HG02571 (cell line): ENCODE results near the gene CDH12.
"Not testable (repeated sequence)": the region's sequence is repeated elsewhere in the genome, so short reads cannot be mapped to it uniquely, and the experiment has no call there.

Source experiments
- ATAC-seq: cut with Tn5 transposase; IDR thresholded peaks from one replicate; pipeline ENCODE4 v1.9.1; 2021; ENCODE audit warnings: mild to moderate bottlenecking, moderate library complexity; ENCODE audit not compliant: unreplicated experiment

CDH12 gene

DNA sequence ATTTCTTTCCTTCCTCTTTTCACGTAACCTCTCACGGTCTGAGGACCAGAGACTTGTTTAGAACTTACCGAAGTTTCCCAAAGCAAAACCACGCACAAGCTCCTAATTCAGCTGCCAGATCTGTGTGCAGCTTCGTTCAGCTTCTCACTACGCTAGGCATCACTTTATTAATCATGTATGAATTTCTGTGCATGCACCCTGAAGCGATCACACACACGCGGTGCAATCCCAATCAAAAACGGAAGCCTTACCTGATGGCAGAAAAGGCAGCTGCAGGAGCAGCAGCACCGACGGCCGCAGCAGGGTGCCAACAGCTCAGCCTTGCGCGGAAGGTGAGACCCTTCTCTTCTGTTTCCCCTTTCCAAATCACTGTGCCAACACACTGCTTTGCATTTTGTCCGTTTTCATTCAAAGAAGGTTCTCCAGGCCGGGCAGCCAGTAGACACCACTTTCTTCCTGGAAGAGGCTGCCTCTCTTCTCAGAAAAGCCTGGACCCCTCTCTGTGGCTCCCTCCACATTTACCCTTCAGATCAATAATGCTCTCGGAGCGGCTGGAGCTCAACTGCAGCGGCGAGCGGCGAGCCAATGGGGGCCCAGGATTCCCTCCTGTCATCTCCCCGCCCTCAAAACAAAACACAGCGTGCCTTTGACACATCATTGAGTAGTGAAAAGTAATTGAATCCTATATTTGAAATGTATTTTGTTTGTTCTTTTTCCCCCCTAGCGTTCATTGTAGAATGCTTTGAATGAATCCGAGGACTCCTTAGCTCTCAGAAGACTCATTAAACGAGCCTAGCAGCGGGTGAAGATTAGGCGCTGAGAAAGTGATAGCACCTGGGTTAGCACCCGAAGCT lies at the start of gene CDH12:
TSS of gene CDH12 (minus strand) at position 538 of the 854 bp plus-strand sequence.
- ATAC-seq: no peak

DNA sequence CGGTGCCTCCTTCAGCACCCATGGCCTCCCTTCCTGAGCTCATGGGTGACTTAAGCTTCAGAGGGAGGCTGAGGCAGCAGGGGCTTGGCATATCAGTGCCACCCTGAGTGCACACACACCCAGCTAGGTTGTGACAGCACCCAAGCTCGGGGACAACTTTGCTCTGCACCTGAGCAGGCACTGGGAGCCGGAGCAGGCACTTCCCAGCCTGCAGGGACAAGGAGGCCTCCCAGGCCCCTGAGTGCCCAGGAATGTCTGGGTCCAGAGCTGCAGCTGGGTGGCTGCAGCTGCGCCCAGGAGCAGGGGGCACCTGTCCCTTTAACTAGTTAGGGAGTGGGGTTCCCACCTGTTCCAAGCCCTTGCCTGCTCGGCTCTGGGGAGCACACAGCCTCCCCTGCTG lies 48.7 kb upstream of the CDH12 start:
- no peak for ATAC-seq

DNA sequence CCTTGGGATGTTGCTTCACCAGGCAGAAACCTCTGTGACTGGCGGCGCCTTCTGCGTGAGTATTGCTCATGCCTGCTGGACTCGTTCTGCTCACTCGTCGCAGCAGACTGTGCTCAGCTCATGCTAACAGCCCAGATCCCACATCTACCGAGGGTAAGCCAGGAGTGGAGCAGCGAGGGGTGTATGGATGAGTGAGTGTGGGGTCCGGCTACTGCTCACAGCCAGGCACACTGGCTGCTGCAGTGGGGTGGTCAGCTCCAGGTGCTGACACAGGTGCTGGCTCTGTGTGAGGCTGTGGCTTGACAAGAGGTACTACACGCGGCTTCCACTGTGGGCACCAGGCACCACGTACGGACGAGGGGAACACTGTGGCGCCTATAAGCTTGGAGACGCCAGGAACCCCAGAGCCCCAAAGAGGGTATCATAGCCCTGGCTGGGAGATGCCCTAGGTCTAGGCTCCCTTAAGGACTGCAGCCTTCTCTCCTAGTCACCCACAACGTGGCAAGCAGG lies 47.7 kb upstream of the CDH12 start:
- ATAC-seq: no peak

GRCh38 chr5:22899341-22899740 lies 46.2 kb upstream of the CDH12 start:
- no peak for ATAC-seq

GRCh38 chr5:22896152-22896551 lies 43.0 kb upstream of the CDH12 start:
- no peak for ATAC-seq

DNA sequence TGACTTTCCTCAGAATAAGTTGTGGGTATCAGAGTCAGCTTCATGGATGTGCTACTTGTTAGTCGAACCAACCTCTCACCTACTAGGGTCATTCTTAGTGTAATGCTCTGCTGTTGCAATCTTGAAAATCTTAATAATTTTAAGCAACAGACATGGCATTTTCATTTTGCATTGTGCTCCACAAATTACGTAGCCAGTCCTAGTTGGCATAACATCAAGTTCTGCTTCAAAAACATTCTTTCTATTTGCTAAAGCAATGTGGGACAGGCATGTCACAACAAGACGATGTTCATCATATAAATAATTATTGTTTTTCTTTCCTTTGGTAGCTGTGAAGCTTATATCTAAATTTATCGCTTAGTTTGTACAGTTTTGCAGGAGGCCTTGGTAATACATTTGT lies 39.3 kb upstream of the CDH12 start:
- no peak for ATAC-seq

GRCh38 chr5:22889720-22890119 lies 36.6 kb upstream of the CDH12 start:
- ATAC-seq: no peak

- ATAC-seq: no peak
Observed at GRCh38 chr5:22887566-22887965, 34.4 kb upstream of the CDH12 start.

DNA sequence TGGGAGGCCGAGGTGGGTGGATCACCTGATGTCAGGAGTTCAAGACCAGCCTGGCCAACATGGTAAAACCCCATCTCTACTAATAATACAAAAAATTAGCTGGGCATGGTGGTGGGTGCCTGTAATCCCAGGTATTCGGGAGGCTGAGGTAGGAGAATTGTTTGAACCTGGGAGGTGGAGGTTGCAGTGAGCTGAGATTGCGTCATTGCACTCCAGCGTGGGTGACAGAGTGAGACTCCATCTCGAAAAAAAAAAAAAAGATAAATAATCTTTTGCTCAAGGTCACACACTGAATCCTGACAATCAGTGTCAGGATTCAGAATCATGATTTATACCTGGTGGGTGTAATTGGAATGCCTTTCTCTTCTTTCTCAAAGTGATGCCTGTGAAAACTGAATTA lies 5.8 kb upstream of the CDH12 start:
- not testable (repeated sequence) for ATAC-seq

- ATAC-seq: no peak
Observed at GRCh38 chr5:22855824-22856223, 2.7 kb upstream of the CDH12 start.

GRCh38 chr5:22850981-22851380 lies 2.2 kb downstream of the CDH12 start:
- ATAC-seq: no peak

DNA sequence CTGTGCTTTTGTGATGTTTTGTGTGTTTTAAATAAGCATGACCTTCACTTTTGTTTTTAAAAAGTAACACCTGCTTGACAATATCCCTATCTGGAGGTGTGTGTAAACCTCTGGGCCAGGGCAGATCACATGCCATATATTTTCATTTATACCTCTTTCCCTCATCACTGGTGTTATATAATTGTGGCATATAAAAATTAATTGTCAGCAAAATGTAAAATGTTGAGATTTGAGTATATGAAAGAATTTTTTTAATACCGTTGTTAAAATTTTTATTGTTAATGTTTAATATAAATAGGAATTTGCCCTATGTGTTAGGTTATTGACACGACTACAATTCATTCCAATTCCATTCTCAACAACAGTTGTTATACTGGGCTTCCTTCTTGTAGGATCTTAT lies 6.5 kb downstream of the CDH12 start:
- no peak for ATAC-seq

DNA sequence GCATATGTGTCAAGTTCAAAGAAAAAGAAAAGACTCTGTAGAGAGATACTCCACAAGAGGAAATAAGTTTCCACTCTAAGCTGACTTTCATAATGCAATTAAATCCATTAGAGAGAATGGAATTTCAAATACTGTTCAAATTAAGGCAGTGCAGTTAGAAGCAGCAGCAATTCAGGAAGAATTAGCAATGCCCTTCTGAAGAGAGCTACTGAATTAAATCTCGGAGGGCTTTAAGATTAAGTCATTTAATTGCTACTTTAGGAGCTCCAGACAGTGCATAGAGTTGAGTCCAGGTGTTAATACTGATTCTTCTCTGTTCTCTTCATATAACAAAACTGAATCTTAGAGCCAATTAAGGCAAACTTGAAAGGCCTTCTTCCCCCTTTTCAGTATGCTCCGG lies 8.5 kb downstream of the CDH12 start:
- no peak for ATAC-seq

- ATAC-seq: no peak
Observed at GRCh38 chr5:22844155-22844554, 9.0 kb downstream of the CDH12 start.

GRCh38 chr5:22842574-22842973 lies 10.6 kb downstream of the CDH12 start:
- ATAC-seq: no peak

- no peak for ATAC-seq
Observed at GRCh38 chr5:22837803-22838202, 15.3 kb downstream of the CDH12 start.

DNA sequence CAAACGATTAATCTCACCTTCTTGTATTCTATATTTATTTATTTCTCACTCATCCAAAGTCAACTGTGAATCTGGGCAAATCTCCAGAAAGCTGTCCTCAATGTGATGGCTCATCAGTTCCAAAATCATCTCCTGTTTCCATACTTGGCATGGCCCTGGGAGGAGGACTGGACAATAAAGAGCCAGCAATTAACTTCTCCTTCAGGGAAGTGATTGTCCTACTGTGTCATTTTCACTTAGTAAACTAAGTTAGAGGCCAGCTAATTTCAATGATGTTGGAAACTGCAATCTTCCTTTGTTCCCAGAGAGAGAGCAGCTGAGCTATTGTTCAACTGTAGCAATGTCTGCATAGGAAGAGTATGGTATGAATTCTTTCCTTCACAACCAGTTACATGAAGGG lies 17.5 kb downstream of the CDH12 start:
- no peak for ATAC-seq

DNA sequence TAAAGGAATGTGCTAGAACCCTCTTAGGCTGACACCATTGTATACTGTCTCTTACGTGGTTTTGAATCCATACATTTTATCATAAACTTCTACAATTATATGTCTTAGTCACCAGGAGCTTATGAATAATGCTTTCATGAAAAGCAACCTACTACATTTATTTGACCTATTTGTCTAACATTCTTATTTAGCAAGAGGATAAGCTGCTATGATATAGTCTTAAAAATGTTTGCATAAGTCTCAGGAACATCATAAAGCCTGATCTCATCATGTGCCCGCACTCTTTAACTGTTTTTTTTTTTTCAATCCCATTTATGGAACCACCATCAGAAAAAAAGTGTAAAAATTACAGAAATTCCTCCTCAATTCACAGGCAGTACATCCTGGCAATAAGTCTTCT lies 59.7 kb downstream of the CDH12 start:
- ATAC-seq: no peak

DNA sequence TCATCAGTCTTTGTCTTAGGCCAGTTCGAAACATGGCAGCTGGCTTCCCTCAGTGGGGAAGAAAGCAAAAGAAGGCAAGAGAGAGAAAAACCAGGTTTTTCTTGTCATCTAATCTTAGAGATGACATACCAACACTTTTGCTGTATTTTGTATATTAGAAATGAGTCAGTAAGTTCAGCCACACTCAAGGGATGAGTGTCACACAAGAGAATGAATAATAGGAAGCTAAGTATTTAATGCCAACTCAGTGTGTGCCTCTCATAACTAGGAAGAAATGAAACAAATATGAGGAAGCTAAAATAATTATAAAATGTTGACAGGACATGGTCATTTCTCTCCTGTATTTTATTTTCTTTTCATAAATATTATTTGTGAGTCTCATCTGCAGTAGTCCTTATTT lies 65.3 kb downstream of the CDH12 start:
- no peak for ATAC-seq

- no peak for ATAC-seq
Observed at GRCh38 chr5:22787398-22787797, 65.7 kb downstream of the CDH12 start.

DNA sequence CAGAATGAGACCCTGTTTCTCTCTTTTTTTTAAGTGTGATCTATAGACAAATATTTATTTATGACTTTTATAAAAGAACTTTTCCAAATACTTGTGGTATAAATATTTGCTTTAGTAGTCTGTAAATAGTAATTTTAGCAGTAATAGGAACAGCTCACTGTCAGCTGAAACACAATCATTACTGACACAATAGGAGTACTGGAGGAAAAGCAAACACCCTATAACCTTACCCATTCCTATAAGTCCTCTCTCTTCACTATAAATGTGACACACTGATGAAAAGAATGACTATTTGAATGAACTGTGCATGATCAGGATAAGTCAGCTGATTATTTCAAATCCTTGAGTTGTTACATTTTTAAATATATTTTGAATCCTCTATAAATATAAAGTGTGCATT lies 72.4 kb downstream of the CDH12 start:
- ATAC-seq: no peak

GRCh38 chr5:22779499-22779898 lies 73.6 kb downstream of the CDH12 start:
- ATAC-seq: no peak

GRCh38 chr5:22776285-22776684 lies 76.9 kb downstream of the CDH12 start:
- no peak for ATAC-seq
